GM19238 (cell line): ENCODE results near the gene NDUFB3.
"Not testable (repeated sequence)": the region's sequence is repeated elsewhere in the genome, so short reads cannot be mapped to it uniquely, and the experiment has no call there.

ENCODE experiments used
- DNase-seq: peaks from one replicate; pipeline ENCODE4 v3.0.0; 2011; ENCODE audit warnings: low spot score; ENCODE audit not compliant: insufficient read length

The NDUFB3 gene

DNA sequence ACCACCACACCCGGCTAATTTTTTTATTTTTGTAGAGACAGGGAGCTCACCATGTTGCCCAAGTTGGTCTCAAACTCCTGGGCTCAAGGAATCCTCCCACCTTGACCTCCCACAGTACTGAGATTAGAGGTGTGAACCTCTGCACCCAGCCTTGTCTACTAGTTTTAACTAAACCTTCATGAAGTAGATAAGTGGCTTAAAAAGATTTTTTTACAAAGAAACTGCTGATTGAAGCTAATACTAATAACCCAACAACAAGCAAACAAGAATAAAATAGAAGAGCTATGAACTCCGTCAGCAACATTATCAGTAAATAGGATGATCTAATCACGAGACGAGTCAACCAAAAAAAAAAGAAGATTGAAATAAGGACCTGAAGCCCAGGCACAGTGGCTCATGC lies 18.8 kb downstream of the NDUFB3 start:
- DNase-seq: no peak

DNA sequence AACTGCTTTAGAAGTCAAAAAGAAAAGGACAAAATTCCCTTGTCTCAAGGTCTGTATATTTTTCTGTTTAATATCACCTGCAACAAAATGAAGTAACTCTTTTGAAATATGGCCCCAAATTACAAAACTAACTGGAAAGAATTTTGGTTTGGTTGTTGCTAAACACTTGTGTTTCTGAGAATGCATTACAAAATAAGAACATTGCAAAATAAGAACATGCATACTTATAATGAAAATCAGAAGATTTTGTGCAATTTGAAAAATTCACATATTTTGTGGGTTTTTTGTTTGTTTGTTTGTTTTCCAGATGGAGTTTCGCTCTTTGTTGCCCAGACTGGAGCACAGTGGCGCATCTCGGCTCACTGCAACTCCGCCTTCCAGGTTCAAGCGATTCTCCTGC lies 21.8 kb downstream of the NDUFB3 start:
- no peak for DNase-seq

DNA sequence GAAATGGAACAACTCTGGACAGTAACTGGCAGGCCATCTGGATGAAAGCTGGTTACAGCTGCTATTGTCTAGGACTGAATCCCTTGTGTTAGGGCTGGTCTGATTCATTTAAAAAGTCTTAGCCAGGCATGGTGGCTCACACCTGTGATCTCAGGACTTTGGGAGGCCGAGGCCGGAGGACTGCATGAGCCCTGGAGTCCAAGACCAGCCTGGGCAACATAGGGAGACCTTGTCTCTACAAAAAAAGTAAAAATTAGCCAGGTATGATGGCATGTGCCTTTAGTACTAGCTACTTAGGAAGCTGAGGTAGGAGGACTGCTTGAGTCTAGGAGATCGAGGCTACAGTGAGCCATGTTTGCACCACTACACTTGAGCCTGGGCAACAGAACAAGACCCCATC lies 28.7 kb downstream of the NDUFB3 start:
- DNase-seq: no peak

DNA sequence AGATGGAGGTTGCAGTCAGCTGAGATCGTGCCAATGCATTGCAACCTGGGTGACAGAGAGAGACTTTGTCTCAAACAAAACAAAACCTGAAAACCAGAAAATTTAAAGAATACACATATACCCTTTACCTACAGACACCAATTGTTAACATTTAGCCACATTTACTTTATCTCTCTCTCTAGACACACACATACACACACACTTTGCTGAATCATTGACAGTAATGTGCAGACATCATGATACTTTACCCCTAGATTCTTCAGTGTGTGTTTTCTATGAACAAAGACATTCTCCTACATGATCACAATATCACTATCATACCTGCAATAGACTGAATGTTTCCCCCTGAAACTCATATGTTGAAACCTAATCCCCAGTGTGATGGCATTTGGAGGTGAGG lies 34.0 kb downstream of the NDUFB3 start:
- no peak for DNase-seq

DNA sequence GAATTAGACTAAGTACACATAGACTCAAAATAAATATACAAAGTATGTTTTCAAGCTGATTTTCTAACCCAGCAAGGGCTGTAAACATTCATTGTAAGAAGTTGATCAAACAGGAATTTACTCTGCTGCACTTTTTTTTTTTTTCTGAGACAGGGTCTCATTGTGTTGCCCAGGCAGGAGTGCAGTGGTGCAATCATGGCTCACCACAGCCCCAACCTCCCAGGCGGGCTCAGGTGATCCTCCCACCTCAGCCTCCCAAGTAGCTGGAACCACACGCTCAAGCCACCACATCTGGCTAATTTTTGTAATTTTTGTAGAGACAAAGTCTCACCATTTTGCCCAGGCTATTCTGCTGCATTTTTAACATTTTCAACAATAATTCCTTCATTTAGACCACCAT lies 35.8 kb downstream of the NDUFB3 start:
- no peak for DNase-seq

DNA sequence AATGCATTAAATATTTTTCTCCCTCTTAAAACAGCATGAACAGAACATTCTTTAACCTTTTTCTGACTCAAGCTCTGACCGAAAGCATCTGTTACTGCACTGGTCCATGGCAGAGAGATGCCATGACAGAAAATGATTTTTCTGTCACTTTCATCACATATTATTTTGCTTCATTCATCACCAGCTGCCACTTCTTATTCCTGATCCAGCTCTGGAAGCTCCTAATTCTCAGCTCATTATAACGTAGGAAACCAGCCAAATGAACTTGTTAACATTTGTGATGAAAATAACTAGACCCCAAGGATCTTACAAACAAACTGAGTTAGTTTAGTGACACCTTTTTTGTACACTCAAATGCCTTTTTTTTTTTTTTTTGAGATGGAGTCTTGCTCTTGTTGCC lies 36.5 kb downstream of the NDUFB3 start:
- DNase-seq: no peak

DNA sequence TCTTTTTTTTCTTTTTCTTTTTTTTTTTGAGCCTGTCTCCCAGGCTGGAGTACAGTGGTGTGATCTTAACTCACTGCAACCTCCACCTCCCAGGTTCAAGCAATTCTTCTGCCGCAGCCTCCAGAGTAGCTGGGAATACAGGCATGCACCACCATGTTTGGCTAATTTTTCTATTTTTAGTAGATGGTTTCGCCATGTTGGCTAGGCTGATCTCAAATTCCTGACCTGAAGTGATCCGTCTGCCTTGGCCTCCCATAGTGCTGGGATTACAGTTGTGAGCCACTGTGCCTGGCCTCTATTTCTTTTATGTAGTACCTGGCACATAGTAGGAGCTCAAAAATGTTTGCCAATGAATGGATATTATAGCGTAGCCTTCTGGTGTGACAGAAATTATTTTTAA lies 37.4 kb downstream of the NDUFB3 start:
- no peak for DNase-seq

DNA sequence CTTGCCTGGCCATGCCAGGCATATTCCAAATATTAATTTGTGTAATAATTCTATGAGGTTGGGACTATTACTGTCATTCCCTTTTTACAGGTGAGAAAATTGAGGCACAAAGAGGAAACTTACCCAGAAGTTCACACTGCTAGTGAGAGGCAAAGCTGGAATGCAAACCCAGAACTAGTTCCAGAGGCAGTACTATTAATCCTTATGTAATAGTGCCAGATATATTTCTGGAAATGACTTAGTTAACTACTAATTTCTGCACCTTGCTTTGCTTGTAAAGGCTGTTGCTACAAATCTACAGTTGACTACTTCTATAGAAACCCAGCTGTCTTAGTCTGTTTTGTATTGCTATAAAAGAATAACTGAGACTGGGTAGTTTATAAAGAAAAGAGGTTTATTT lies 38.8 kb downstream of the NDUFB3 start:
- DNase-seq: no peak

DNA sequence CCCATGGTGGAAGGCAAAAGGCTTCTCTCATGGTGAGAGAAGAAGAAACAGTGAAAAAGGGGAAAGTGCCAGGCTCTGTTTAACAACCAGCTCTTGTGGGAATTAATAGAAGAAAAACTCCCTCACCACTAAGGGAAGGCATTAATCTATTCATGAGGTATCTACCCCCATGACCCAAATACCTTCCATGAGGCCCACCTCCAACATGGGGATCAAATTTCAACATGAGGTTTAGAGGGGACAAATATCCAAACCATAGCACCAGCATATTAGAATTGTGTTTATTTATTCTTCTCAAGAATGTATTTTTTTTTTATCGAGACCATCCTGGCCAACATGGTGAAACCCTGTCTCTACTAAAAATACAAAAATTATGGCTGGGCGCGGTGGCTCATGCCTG lies 39.3 kb downstream of the NDUFB3 start:
- DNase-seq: no peak

DNA sequence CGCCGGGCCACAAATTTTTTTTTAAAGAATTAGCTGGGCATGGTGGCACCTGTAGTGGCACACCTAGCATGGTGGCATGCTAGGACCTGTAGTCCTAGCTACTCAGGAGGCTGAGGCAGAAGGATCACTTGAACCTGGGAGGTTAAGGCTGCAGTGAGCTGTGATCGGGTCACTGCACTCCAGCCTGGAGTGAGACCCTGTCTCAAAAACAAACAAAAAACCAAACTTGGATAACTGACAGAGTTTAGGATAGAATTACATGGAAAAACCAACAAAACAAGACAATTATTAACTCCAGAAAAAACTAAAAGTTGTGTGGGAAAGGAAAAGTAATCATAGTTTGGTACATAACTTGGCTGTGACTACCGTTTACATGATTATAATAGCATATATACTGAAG lies 42.5 kb downstream of the NDUFB3 start:
- DNase-seq: no peak

DNA sequence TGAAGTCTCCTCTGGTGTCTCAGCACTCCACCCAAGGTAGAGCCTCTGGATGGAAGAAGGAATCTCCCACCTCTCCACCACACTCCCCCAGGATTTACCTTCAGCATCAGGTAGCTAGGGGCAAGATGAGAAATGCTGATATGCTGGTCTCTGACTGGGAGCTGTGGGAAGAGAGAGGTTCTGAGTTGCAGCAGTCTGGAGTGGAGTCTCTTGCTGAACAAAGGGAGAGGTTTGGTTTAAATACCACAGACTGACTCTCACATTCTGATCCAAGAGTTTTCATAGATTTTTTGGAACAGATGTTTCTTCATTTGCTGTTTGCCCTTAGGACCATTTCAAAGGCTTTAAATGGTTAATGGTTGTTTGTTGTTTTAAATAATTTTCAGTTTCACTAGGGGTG lies 43.0 kb downstream of the NDUFB3 start:
- no peak for DNase-seq

DNA sequence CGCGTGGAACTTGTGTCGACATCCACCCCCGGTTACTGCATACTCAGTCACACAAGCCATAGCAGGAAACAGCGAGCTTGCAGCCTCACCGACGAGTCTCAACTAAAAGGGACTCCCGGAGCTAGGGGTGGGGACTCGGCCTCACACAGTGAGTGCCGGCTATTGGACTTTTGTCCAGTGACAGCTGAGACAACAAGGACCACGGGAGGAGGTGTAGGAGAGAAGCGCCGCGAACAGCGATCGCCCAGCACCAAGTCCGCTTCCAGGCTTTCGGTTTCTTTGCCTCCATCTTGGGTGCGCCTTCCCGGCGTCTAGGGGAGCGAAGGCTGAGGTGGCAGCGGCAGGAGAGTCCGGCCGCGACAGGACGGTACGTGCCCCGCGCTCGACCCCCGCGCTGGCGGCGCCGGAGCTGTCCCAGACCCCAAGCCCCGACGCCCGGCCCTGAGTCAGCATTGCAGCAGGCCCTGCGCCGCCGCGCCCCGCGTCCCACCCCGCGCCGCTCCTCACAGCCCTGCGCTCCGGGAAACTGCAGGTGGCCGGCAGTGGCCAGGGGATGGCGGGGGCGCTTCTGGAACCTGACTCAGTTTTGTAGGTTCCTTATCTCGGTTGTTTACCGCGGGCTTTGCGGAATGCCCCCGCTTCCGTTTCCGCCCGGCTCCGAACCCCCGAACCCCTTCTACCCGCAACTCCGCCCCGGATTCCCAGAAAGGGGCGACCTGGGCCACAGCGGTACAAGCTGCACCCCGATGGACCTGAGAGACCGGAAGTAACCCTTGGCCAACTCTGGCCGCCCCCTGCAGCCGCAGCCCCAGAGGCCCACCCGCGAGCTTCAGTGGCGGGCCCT lies 44.5 kb downstream of the NDUFB3 start, which contains the start of gene CFLAR:
Gene CFLAR (plus strand): TSS at position 50 of the 844 bp plus-strand sequence. CDS start 13,702 bp downstream, outside the sequence.
- DNase-seq: peak; percentile 56

DNA sequence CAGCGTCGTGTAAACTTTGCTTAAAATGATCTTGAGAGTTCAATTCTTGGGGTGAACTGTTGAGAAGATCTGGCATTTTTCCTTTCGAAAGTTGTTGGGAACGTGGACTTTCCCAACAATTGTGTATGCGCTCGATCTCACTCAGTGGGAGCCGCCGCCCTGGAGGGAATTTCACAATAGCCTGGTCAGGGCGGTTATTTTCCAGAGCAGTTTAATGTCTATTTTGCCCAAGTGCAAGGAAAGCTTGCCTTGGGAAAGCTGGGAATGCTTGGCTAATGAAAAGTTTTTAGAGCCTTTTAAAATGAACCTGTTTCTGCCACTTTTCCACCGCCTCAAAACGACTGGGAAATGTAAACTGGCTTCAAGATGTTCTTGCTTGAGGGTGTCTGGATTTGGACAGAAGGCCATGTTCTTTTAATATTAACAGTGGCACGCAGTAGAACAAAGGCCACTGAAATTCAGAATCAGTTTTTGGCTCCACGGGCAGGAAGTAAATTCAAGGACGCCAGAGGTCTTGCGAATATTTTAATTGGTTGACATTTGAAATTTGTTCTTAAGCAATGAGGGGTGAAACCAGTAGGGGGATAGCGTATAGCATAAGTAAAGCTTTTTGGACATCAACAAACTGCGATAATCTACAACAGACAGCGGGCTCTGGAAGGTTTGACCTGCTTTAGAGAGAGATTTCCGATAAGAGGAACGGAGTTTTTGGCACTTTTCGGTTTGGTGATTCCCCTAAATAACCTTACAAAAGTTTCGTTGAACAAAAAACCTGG lies 45.3 kb downstream of the NDUFB3 start:
- no peak for DNase-seq

DNA sequence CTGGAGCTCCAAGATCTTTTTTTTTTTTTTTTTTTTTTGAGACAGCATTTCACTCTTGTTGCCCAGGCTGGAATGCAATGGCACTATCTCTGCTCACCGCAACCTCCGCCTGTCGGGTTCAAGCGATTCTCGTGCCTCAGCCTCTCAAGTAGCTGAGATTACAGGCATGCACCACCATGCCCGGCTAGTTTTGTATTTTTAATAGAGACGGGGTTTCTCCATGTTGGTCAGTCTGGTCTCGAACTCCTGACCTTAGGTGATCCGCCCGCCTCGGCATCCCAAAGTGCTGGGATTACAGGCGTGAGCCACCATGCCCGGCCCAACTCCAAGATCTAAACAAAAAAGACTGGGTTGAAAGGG lies 45.9 kb downstream of the NDUFB3 start:
- not testable (repeated sequence) for DNase-seq

DNA sequence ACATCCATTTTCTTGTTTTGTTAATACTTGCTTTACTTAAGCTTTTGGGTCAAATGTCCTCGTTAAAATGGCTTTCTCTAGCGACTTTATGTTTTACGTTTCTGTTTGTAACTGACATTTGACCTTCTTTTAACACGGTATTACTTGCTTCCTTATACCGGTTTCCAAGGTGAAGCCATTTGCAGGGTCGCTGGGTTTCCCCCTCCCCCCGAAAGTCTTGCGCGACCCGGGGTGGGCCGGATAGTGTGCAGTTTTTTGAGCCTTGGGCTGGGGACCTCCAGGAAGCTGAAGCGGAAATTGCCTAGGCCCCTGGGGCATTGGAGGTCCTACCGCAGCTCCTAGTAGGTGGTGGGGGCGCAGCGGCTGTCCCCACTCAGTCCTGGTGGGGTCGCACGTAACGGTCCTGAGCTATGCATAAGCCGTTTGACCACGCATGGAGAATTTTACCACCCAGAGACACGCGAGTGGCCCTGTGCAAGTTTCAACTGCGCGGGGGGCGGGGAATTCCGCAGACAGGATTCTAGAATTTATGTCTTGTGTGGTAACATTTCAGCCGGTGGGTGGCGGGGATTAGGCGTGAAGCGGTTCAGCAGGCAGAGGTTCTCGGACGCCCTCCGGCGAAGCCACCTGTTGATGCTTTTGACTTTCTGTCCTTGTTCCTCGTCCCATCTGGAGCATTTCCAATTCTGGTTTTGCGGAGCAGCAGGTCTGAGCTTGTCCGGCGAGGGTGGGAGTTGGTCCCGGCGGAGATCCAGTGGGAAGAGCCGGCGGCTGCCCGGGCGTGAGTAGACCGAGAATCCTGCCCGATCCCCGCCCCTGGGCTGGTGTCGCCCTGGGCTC lies 46.5 kb downstream of the NDUFB3 start:
- DNase-seq: no peak

DNA sequence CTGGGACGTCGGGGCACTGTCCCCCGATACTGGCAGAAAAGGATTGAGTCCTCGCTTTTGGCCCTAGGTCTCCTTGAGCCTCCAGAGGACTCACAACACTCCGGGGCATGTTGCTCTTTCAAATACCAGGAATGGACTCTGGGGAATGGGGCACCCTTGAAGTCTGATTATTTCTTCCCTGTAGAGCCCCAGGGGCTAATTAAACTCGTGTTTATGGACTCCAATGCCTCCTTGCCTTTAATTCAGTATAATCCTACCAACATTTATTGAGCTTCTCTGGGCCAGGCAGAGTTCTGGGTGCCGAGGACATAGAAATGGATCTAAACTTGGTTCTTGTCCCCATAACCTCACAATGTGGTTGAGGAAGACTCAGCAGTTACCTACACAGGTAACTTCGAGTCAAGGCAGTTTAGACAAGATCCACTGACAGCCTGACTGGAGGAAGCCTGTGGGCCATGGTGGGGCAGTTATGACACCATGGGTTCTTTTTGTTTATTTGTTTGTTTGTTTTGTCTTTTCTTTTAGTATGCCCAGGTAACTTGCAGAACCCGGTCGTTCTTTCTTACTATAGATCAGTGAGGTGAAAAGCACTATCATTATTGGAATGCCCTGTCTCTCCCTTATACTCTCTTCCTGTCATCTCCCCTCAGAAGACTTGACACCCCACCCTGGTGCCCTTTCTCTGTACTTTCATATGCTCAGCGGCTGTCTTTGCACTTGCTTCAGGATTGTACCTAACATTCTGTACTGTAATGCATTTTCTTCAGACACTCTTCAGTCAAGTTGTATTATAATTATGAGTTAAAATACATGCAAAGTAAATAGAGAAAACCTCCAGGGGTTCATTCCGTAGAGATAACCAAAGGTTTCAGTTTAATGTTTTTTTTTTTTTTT lies 47.4 kb downstream of the NDUFB3 start:
- DNase-seq: no peak

DNA sequence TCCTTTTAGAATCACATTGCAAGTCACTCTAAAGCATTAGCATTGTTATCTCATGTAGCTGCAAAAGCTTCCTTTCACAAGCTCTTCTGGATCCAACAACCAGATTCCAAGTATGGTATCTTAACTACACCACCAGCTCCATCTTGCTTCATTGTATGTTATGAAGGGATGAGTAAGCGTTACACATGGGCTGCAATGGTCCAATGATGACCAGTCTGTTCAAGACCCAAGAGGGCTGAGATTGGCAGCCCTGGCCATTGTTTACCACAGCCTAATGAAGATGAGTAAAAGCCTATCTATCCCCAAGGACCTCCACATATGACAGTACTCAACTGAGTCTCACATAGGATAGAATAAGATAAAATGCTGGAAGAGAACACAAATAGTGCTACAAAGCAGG lies 50.5 kb downstream of the NDUFB3 start:
- DNase-seq: no peak

DNA sequence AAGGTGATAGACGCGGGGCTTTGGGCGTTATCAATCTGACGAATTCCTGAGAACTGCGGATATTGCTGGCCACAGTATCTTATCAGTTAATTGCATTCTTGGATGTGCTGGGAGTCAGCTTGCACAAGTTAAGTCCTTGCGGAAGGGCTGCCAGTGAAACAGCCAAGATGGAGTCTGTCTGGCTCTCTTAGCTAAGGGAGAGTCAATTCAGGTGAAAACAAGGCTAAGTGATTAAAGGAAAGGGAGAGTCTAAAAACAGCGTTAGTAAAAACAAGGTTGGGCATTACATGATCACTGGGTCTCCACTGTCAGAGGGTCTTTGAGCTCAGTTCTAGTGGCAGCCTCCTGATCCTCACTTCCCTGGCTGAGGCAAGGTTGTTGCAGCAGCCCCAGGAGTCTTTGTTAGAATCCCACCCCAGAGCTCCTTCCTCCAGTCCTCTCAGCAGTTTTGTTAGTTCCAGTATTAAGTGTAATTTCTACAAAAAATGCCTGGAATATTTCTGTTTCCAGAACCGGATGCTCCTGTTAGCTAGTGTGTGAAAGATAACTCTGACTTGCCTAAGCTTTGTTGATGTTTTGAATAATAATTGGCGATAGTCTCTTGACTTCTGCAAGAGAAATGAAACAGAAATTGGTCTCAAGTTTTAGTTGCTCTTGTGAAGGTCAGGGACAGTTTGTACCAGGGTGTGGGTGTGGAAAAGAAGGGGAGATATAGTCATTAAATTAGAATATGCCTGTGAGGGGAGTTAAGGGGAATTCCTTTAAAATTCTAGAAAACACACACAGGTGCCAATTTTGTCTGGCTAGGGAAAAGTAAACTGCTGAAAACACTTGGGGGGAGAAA lies 54.7 kb downstream of the NDUFB3 start:
- DNase-seq: no peak

DNA sequence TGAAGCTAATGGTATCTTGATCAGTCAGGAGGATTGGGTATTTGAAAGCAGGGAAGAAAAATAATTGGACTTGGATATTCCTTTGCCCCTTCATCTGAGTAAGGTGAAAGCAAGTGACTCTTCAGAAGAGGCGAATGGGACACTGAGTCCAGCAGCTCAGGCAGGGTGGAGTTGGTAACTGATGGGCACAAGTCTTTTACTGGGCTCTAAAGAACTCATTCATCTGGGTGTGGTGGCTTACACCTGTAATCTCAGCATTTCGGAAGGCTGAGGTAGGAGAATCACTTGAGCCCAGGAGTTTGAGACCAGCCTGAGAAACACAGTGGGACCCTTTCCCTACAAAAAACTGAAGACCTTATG lies 55.3 kb downstream of the NDUFB3 start:
- no peak for DNase-seq

DNA sequence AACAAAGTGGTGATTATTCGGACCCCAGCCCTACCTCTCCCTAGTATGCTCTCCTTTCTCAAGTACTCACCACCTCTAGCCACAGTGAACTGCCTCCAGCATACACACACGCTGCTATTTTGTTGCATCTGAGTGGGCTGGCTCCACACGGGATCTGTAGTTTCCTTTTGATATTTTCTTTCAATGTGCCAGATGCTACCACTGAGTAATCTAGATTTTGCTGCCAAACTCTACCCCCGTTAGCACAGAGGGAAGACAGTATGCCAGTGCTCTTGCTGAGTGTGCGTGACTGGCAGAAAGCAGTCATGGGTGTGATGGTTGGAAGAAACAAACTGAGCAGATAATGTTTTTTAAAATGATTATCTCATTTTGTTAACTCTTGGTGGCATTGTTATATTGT lies 55.8 kb downstream of the NDUFB3 start:
- DNase-seq: no peak
